ENCODE measurements around the gene LRRC57.
"Not testable (repeated sequence)": the region's sequence is repeated elsewhere in the genome, so short reads cannot be mapped to it uniquely, and the experiment has no call there.

Gene LRRC57

GRCh38 chr15:42548249-42549031 lies at the start of gene LRRC57, which contains the start of gene HAUS2:
Gene LRRC57, minus strand, starts transcription at chr15:42548793. Its CDS starts 359 bp downstream, at chr15:42548434.
Gene HAUS2, plus strand, starts transcription at chr15:42548838. Its CDS starts 35 bp downstream, at chr15:42548873.
- DNase-seq (ENCODE audit: low spot score), result peak; percentile 93

- DNase-seq (ENCODE audit: low spot score), result no peak
Observed at GRCh38 chr15:42595626-42596240, 47.1 kb upstream of the LRRC57 start.

GRCh38 chr15:42594095-42594494 lies 45.5 kb upstream of the LRRC57 start:
- no peak for DNase-seq (ENCODE audit: low spot score)

GRCh38 chr15:42593143-42593542 lies 44.5 kb upstream of the LRRC57 start:
- DNase-seq (ENCODE audit: low spot score), result no peak

- DNase-seq (ENCODE audit: low spot score), result no peak
Observed at GRCh38 chr15:42592716-42593115, 44.1 kb upstream of the LRRC57 start.

- peak; percentile 24 for DNase-seq (ENCODE audit: low spot score)
Observed at GRCh38 chr15:42591238-42591934, 42.8 kb upstream of the LRRC57 start.

- DNase-seq (ENCODE audit: low spot score), result no peak
Observed at GRCh38 chr15:42590619-42591237, 42.1 kb upstream of the LRRC57 start.

GRCh38 chr15:42584031-42584765 lies 35.6 kb upstream of the LRRC57 start:
- no peak for DNase-seq (ENCODE audit: low spot score)

GRCh38 chr15:42582569-42583375 lies 34.2 kb upstream of the LRRC57 start:
- no peak for DNase-seq (ENCODE audit: low spot score)

- DNase-seq (ENCODE audit: low spot score), result peak; percentile 75
Observed at GRCh38 chr15:42581272-42581730, 32.7 kb upstream of the LRRC57 start.

GRCh38 chr15:42578984-42579537 lies 30.5 kb upstream of the LRRC57 start:
- no peak for DNase-seq (ENCODE audit: low spot score)

- DNase-seq (ENCODE audit: low spot score), result no peak
Observed at GRCh38 chr15:42577514-42578031, 29.0 kb upstream of the LRRC57 start.

- DNase-seq (ENCODE audit: low spot score), result no peak
Observed at GRCh38 chr15:42576776-42577175, 28.2 kb upstream of the LRRC57 start.

- no peak for DNase-seq (ENCODE audit: low spot score)
Observed at GRCh38 chr15:42576040-42576594, 27.5 kb upstream of the LRRC57 start.

- DNase-seq (ENCODE audit: low spot score), result peak; percentile 97
Observed at GRCh38 chr15:42575188-42576039, 26.8 kb upstream of the LRRC57 start, which contains the start of gene STARD9. Gene STARD9, plus strand, starts transcription at chr15:42575606. Its CDS starts 110 bp downstream, at chr15:42575716.

GRCh38 chr15:42558739-42559138 lies 10.1 kb upstream of the LRRC57 start:
- DNase-seq (ENCODE audit: low spot score), result no peak

GRCh38 chr15:42556550-42557207 lies 8.1 kb upstream of the LRRC57 start:
- not testable (repeated sequence) for DNase-seq (ENCODE audit: low spot score)

GRCh38 chr15:42553554-42553953 lies 5.0 kb upstream of the LRRC57 start:
- DNase-seq (ENCODE audit: low spot score), result no peak
